WERI-Rb-1 (cell line): ENCODE results near the gene SNRPF.

Source experiments
- DNase-seq: peaks from one replicate; pipeline ENCODE4 v3.0.0-alpha.2; 2020
- H3K27ac ChIP-seq: fragments of 250-450 bp; sonication (Bioruptor Pico); 2 replicates; pipeline ENCODE4 v1.5.1; 2020; ENCODE audit warnings: mild to moderate bottlenecking, moderate library complexity
- H3K27me3 ChIP-seq: fragments of 250-450 bp; sonication (Bioruptor Pico); 2 replicates; pipeline ENCODE4 v1.5.1; 2021; ENCODE audit warnings: mild to moderate bottlenecking, low read depth, moderate library complexity; ENCODE audit not compliant: insufficient read depth, severe bottlenecking
- H3K36me3 ChIP-seq: fragments of 250-450 bp; sonication (Bioruptor Pico); 2 replicates; pipeline ENCODE4 v1.5.1; 2020; ENCODE audit warnings: mild to moderate bottlenecking, moderate library complexity
- H3K4me3 ChIP-seq: 2 replicates; pipeline ENCODE4 v1.5.1; 2011; ENCODE audit warnings: low read depth, mild to moderate bottlenecking, control low read depth, low read length
- H3K9me3 ChIP-seq: fragments of 250-450 bp; sonication (Bioruptor Pico); 2 replicates; pipeline ENCODE4 v1.5.1; 2021; ENCODE audit warnings: mild to moderate bottlenecking, moderate library complexity; ENCODE audit not compliant: severe bottlenecking
- CTCF ChIP-seq: IDR thresholded peaks from 2 replicates; pipeline ENCODE4 v1.5.1; 2011; ENCODE audit warnings: low read depth, mild to moderate bottlenecking, control low read depth, inconsistent platforms, low read length

The SNRPF gene

GRCh38 chr12:95862038-95862437 is 3.3 kb downstream of the SNRPF start:
- H3K27me3 ChIP-seq: no peaks in the 10 kb centered on the region
- no peak overlapping the region for H3K27ac ChIP-seq
- no peak for DNase-seq
- H3K9me3 ChIP-seq: no peaks in the 10 kb centered on the region
- no peak overlapping the region for H3K4me3 ChIP-seq
- peaks cover 70% of the 10 kb centered on the region for H3K36me3 ChIP-seq
- TF ChIP-seq CTCF: no peak

GRCh38 chr12:95863337-95863736 is 4.6 kb downstream of the SNRPF start:
- Histone ChIP-seq H3K27ac (no peak overlapping the region), H3K9me3 (no peaks in the 10 kb centered on the region), H3K27me3 (no peaks in the 10 kb centered on the region), H3K4me3 (no peak overlapping the region), H3K36me3 (peaks cover 80% of the 10 kb centered on the region)
- DNase-seq: no peak
- no peak for TF ChIP-seq CTCF

GRCh38 chr12:95870897-95871296 is 12.1 kb downstream of the SNRPF start:
- Histone ChIP-seq H3K27ac (no peak overlapping the region), H3K9me3 (no peaks in the 10 kb centered on the region), H3K4me3 (no peak overlapping the region), H3K27me3 (no peaks in the 10 kb centered on the region), H3K36me3 (peaks cover 40% of the 10 kb centered on the region)
- DNase-seq: no peak
- TF ChIP-seq CTCF: no peak

GRCh38 chr12:95874452-95874851 is 15.7 kb downstream of the SNRPF start:
- Histone ChIP-seq H3K36me3 (peaks cover 13% of the 10 kb centered on the region; the same call in 1 of the 2 replicates), H3K27me3 (no peaks in the 10 kb centered on the region), H3K4me3 (no peak overlapping the region), H3K27ac (no peak overlapping the region), H3K9me3 (no peaks in the 10 kb centered on the region)
- TF ChIP-seq CTCF: no peak
- no peak for DNase-seq

- Histone ChIP-seq H3K4me3 (no peak overlapping the region), H3K36me3 (no peaks in the 10 kb centered on the region), H3K27ac (no peak overlapping the region), H3K27me3 (no peaks in the 10 kb centered on the region), H3K9me3 (no peaks in the 10 kb centered on the region)
- TF ChIP-seq CTCF: no peak
- no peak for DNase-seq
Measured at GRCh38 chr12:95877622-95878021, 18.9 kb downstream of the SNRPF start.

- Histone ChIP-seq H3K27ac (no peak overlapping the region), H3K4me3 (no peak overlapping the region)
- no peak for TF ChIP-seq CTCF
Measured at GRCh38 chr12:95880895-95881294, 22.1 kb downstream of the SNRPF start.

More at GRCh38 chr12:95880895-95881294, 22.1 kb downstream of the SNRPF start:
- no peaks in the 10 kb centered on the region for H3K36me3 ChIP-seq
- DNase-seq: no peak
- H3K27me3 ChIP-seq: no peaks in the 10 kb centered on the region
- H3K9me3 ChIP-seq: no peaks in the 10 kb centered on the region
